ELR (cell line): ENCODE data around the gene ACAD9.
"Not testable (repeated sequence)": the region's sequence is repeated elsewhere in the genome, so short reads cannot be mapped to it uniquely, and the experiment has no call there.

Experiments used
- DNase-seq: peaks from one replicate; pipeline ENCODE4 v3.0.0-alpha.2; 2015; ENCODE audit warnings: low read depth

Gene ACAD9

DNA sequence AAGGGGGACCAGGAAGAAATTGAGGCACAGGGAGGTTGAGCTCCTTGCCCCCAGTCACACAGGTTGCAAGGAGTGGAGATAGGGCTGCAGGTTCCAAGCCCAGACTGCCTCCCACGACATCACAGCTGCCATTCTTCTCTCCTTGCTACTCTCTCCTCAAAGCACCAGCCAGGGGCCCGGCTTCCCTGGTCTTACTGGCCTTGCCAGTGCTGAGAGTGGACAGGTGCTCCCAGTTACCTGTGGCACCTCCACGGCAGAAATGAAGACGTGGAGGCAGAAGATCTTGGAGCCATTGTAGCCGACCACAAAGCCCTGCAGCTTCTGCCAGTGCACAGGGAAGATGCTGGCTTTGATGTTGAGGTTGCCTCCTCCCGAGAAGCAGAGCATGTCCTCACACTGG, 17.9 kb upstream of the ACAD9 start:
- no peak for DNase-seq

DNA sequence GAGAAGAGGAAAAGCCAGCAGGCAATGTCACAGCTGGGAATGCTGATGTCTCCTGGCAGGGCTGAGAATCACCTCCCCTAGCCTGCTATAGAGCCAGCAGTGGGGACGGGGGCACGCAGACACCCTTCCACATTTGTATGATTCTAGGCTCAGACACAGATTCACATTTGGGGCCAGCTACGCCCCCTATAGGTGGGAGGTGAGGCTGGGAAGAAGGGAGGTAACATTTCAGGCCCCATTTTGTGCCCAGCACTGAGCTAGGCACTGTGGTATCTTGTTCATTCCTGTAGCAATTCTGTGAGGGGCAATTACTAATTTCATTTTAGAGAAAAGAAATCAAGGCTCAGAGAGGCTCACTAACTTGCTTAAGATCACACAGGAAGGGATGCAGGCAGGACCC, 15.9 kb upstream of the ACAD9 start:
- DNase-seq = peak; percentile 15

DNA sequence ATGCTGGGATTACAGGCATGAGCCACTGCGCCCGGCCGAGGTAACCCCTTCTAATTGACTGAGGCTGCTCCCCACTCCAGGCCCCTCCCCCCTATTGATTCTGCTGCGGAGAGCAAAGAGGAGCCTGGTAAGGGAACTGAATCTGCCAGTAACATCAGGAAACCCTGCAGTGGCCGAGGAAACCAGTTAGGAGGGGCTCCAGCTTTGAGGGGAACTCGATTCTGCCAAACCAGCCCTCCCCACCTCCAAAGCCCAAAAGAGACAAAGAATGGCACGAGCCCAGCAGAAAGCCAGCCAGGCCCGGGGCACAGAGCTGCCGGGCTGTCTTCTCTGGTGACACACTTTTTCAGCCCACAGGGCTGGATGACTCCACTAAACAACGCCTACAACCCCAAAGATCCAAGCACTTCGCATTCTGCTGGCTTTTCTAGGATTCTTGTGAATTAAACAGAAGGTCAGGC, 15.0 kb upstream of the ACAD9 start:
- no peak for DNase-seq

DNA sequence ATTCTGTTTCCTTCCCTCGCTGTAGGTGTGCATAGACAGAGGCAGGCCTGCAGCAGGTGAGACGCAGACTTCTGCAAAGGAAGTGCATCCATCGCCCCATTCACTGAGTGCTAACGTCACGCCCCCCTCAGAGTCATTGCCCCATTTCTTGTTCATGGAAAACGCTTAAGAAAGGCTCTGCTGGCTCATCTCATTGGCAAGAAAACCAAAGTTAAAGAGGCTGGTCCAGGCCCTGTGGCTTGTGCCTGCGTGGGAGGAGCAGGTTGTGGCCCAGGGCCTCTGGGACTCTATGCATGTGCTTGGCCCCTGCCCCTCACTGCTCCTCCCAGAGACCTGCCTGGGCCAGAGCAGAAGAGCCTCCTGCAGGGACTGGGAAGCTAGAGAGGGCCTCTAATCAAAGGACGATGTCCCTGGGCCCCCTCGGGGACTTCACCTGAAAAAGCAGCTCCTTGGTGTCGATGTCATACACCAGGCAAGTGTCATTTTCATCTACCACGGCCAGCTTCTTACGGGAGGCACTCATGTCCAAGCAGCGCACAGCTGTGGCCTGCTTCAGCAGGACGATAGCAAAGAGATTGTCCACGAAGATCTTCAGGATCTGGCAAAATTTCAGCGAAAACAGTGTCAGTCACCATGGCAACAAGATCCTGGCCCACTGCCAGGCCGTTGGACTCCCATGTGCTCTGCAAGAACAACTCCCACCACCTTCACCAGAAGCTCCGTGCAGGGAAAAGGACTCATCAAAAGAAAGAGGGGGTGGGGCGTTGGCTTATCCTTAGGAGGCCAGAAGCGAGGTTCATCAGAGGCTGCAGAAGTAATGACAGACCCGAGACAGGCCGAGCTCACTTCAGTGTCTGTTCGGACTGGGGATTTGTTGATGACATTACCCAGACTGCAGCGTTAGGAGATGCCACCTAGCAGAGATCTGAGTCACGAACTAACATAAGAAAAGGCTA, 14.3 kb upstream of the ACAD9 start:
- not testable (repeated sequence) for DNase-seq

DNA sequence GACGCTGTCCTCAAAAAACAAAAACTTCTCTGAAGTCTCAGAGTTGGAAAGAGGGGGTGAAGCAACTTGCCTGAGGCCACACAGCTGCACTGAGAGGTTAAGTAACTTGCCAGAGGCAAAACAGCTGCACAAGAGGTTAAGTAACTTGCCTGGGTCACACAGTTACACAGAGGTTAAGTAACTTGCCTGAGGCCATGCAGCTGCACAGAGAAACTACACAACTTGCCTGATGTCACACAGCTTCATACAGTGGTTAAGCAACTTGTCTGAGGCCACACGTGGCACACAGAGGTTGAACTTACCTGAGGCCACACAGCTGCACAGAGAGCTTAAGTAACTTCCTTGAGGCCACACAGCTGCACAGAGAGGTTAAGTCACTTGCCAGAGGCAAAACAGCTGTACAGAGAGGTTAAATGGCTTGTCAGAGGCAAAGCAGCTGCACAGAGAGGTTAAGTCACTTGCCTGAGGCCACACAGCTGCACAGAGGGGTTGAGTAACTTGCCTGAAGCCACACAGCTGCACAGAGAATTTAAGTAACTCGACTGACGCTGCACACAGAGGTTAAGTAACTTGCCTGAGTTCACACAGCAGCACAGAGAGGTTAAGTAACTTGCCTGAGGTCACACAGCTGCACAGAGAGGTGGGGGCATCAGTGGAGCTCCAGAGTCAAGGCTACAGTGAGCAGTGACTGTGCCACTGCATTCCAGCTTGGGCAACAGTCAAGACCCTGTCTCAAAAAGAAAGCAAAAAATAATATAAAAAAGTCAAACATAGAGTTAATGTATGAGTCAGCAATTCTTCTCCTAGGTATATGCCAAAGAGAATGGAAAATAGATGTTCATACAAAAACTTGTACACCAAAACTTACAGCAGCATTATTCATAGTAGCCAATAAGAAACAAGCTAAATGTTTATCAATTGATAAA, 12.0 kb upstream of the ACAD9 start:
- DNase-seq = peak; percentile 28

- DNase-seq = no peak
Measured at GRCh38 chr3:128870347-128870746, 9.1 kb upstream of the ACAD9 start.

DNA sequence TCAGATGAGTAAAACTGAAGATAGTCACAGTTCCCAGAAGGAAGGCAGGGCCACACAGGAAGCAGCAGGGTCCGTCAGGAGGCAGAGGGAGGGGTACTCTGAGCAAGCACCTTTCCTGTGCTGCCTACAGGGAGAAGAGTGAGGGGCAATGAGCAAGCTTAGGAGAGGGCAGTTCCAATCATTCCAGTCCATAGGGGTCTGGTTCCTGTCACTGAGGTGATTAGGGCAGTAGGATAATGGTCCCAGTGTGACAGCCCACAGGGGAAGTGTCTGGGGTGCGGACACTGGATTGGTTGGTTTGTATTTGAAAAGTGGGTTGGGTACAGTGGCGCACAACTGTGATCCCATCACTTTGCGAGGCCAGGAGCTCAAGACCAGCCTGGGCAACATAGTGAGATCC, 7.1 kb upstream of the ACAD9 start:
- DNase-seq = no peak

GRCh38 chr3:128872744-128873143, 6.7 kb upstream of the ACAD9 start:
- DNase-seq = no peak

GRCh38 chr3:128873244-128874022, 6.0 kb upstream of the ACAD9 start:
- no peak for DNase-seq

- DNase-seq = no peak
Measured at GRCh38 chr3:128874481-128875180, 4.8 kb upstream of the ACAD9 start.

DNA sequence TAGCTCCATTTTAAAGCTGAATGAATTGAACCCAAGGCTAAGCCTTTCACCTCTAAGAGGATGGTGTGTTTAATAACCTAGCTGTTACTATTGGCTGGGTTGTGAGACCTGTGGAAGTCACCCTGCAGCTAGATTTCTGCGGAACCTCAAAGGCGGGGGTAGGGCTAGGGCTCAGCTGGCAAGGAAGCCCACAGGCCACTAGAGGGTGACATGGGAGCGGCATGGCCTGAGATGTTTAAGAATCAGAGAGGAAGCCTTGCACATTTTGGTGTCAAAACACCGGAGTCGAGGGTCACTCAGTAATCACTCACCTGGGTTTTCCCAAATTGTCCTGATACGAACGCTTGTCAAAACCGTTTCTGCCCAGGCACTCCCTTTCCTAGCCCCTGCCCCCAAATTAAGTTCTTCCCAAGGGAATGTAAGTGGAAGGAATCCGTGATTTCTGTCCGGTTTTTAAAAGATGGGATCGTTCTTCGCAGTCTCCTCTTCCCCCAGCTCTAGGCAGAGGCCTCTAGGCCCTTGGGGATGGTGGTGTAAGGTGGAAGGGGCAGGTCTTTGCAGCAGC, 3.8 kb upstream of the ACAD9 start:
- peak; percentile 23 for DNase-seq

DNA sequence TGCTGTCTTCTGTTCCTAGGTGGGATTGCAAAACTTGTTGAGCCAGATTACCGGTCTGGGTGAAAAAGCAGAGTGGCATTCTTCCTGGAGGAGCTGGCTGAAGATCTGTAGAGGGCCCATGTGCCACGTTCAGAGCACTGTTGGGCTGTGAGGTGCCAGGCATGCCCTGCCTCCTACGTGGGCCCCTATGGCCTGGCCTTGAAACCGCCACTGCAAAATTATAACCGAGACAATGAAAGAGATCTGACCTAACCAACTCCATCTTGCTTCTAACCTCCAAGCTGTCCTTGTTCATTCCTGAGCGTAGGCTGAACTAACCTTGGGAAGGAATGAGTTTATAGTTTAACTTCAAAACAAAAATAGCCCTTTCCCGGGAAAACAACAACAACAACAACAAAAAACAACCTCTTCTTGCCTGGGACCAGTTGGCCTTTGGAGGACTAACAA, 1.4 kb upstream of the ACAD9 start:
- DNase-seq = no peak

- DNase-seq = peak; percentile 86
Measured at GRCh38 chr3:128878556-128879124, 780 bp upstream of the ACAD9 start.

- no peak for DNase-seq
Measured at GRCh38 chr3:128879991-128880390, 571 bp downstream of the ACAD9 start.

DNA sequence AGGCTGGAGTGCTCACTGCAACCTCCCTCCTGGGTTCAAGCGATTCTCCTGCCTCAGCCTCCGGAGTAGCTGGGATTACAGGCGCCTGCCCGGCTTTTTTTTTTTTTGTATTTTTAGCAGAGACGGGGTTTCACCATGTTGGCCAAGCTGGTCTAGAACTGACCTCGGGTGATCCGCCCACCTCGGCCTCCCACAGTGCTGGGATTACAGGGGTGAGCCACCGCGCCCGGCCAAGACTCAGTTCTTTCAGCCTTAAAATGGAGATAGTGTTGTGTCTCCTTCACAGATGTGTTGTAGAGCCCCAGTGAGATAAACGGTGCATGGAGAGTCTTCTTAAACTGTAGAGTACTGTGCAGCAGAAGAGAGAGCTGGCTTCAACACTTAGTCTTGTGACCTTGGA, 1.0 kb downstream of the ACAD9 start:
- not testable (repeated sequence) for DNase-seq

- DNase-seq = no peak
Measured at GRCh38 chr3:128881576-128881975, 2.2 kb downstream of the ACAD9 start.

DNA sequence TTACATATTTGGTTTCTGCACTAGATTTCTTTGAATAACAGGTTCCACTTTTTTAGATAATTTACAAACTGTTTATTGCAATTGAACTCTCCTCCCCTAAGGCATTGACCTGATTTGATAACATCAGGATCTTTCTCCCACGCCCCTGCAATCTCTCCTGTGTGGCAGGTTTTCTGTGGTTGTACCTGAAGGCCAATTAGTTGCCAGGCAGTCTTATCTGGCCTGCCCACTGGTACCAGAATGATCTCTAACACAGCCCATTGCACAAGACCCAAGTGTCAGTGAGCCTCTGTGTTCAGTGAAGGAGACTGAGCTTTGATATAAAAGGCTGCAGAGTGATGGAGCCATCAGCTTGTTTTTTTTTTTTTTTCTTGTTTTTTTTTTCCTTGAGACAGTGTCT, 3.3 kb downstream of the ACAD9 start:
- no peak for DNase-seq

- DNase-seq = no peak
Measured at GRCh38 chr3:128884992-128885391, 5.6 kb downstream of the ACAD9 start.

DNA sequence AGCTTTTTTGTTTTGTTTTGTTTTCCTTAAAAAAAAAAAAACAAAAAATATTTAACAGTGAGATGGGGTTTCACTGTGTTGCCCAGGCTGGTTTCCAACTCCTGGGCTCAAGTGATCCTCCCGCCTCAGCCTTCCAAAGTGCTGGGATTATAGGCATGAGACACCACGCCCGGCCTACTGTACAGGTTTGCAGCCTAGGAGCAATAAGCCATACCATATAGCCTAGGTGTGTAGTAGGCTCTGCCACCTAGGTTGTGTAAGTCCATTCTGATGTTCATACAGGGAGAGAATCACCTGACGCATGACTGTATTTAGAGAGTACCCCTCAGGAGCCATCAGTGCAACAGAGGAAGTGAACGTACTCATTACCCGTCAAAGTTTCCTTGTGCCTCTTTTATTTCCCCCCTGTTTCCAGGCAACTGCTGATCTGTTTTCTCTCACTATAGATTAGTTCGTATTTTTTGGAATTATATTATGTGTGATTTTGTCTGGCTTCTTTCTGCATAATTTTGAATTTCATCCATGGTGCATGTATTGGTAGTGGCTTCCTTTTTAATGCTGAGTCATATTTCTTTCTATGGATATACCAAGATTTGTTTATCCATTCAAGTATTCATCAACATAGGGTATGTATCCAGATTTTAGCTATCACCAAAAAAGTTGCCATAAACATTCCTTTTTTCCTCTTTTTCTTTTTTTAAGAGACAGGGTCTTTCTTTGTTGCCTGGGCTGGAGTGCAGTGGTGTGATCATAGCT, 9.9 kb downstream of the ACAD9 start:
- no peak for DNase-seq
